ENCODE data around the gene TMEM72. TPM values are rescaled to one million over a fixed set of nuclear protein-coding genes. Genes with fewer than 3 reads are reported as not detected.

The TMEM72 gene
- total RNA-seq, 2 experiments from 2014 or later, result not detected

GRCh38 chr10:44977287-44978212, 66.4 kb downstream of the TMEM72 start:
- Mint-ChIP-seq H3K27me3 (ENCODE audit: low read depth) (no peaks in the 10 kb centered on the region), H3K27ac (no peak overlapping the region), H3K4me3 (peak overlapping the region; percentile 69), H3K36me3 (ENCODE audit: low read depth) (no peaks in the 10 kb centered on the region), H3K9me3 (no peaks in the 10 kb centered on the region), H3K4me1 (ENCODE audit: low read depth) (peaks cover 20% of the 10 kb centered on the region)
- DNase-seq, result no peak
- CTCF ChIA-PET, result interaction anchor here (0.6 to 3.7 kb wide), 4 partner anchors 16 to 111 kb away, joined by 3 to 35 read pairs (median 4); no protein-coding TSS in a partner anchor
- intact Hi-C loops (cut with micrococcal nuclease), result loop anchor here (10.0 kb wide), 1 partner anchor 63 kb away; the partner anchor contains the start of gene TMEM72

DNA sequence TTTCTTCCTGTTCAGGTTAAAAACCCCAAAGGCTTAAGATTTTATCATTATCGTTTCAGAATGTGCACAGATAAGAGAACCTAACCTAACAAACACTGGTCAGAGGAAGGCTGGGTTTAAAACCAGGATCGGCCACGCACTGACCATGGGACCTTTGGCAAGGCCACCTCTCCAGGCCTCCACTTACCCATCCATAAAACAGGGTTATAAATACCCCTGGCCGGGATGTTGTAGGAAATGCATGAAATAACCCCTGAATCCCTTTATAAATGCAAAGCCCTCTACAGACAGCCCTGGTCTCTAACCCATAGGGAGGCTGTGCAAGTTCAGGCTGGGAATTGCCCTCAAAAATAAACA, 67.1 kb downstream of the TMEM72 start:
- Mint-ChIP-seq H3K4me3 (peak overlapping the region; percentile 69), H3K36me3 (ENCODE audit: low read depth) (no peaks in the 10 kb centered on the region), H3K9me3 (no peaks in the 10 kb centered on the region), H3K27ac (peak overlapping the region; percentile 53), H3K4me1 (ENCODE audit: low read depth) (peaks cover 20% of the 10 kb centered on the region), H3K27me3 (ENCODE audit: low read depth) (no peaks in the 10 kb centered on the region)
- CTCF ChIA-PET, result interaction anchor here (0.6 to 1.2 kb wide), 4 partner anchors 16 to 112 kb away, joined by 3 to 7 read pairs (median 4); no protein-coding TSS in a partner anchor
- intact Hi-C loops (cut with micrococcal nuclease), result loop anchor here (10.0 kb wide), 1 partner anchor 63 kb away; the partner anchor contains the start of gene TMEM72
- DNase-seq, result no peak

- peak; percentile 81 for DNase-seq
- H3K36me3 Mint-ChIP-seq (ENCODE audit: low read depth), result no peaks in the 10 kb centered on the region
- intact Hi-C loops (cut with micrococcal nuclease), result loop anchor here (10.0 kb wide), 1 partner anchor 64 kb away; the partner anchor contains the start of gene TMEM72
- H3K4me3 Mint-ChIP-seq, result peak within 1 kb of the TSS; percentile 69
- H3K27ac Mint-ChIP-seq, result peak within 1 kb of the TSS; percentile 53
- CTCF ChIA-PET, result interaction anchor here (0.6 to 1.3 kb wide), 5 partner anchors 16 to 112 kb away, joined by 3 to 7 read pairs (median 3); no protein-coding TSS in a partner anchor
- H3K27me3 Mint-ChIP-seq (ENCODE audit: low read depth), result no peaks in the 10 kb centered on the region
- H3K9me3 Mint-ChIP-seq, result no peaks in the 10 kb centered on the region
- H3K4me1 Mint-ChIP-seq (ENCODE audit: low read depth), result peaks cover 15% of the 10 kb centered on the region
These were observed 67.6 kb downstream of the TMEM72 start, which contains the start of gene DEPP1 for GRCh38 chr10:44978570-44979280. Gene DEPP1 (minus strand): TSS chr10:44978809. CDS start chr10:44978030, 779 bp downstream.

DNA sequence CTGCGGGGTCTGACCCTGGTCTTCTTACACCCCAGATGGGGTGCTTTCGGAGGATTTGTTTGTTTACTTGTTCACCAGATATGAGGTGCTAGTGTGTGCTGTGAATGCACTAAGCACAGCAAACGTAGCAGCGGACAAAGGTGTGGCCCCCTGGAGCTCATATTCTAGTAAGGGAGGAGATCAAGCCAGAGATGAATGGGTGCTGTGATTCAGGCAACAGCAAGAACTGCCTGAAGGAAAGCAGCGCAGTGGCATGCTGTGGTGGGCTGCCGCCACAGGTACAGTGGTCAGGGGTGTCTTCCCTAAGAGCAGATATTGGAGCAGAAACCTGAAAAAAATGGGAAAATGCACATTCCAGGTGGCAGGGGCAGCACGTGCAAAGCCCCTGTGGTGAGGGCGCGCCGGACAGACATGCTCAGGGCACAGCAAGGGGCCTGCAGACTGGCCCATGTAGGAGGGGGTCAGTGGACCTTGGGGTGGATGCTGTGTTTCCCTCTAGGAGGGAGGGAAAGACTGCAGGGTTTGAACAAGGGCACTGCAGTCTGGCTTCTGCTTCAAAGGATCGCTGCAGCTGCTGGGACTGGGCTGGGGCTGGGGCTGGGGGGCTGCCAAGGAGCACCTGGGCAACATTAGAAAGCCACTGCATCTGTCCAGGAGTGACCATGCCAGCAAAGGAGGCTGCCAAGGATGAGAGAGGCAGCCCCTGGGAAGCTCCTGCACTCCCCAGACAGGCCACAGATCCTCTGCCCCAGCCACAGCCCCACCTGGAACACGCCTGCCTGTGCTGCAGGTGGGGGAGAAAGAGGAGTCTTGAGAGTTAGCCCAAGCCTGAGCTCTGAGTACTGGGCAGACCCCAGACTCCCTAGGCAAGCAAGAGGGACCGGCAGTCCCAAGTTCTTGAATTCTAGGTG, 68.4 kb downstream of the TMEM72 start:
- no peak for DNase-seq
- H3K4me3 Mint-ChIP-seq, result no peak overlapping the region

GRCh38 chr10:44980309-44981171, 69.4 kb downstream of the TMEM72 start:
- Mint-ChIP-seq H3K4me1 (ENCODE audit: low read depth) (peaks cover 11% of the 10 kb centered on the region), H3K4me3 (no peak overlapping the region), H3K36me3 (ENCODE audit: low read depth) (no peaks in the 10 kb centered on the region), H3K9me3 (no peaks in the 10 kb centered on the region), H3K27ac (no peak overlapping the region), H3K27me3 (ENCODE audit: low read depth) (no peaks in the 10 kb centered on the region)
- CTCF ChIA-PET, result interaction anchor here (1.1 to 1.3 kb wide), 3 partner anchors 17 to 40 kb away, joined by 3 to 4 read pairs (median 4); no protein-coding TSS in a partner anchor
- intact Hi-C loops (cut with micrococcal nuclease), result no loop called here
- DNase-seq, result no peak

More for the DNA sequence above, 68.4 kb downstream of the TMEM72 start:
- Mint-ChIP-seq H3K9me3 (no peaks in the 10 kb centered on the region), H3K36me3 (ENCODE audit: low read depth) (no peaks in the 10 kb centered on the region), H3K27ac (no peak overlapping the region), H3K4me1 (ENCODE audit: low read depth) (peaks cover 11% of the 10 kb centered on the region), H3K27me3 (ENCODE audit: low read depth) (no peaks in the 10 kb centered on the region)
- CTCF ChIA-PET, result interaction anchor here (0.7 to 1.3 kb wide), 6 partner anchors 15 to 47 kb away, joined by 3 to 7 read pairs (median 4); no protein-coding TSS in a partner anchor
- intact Hi-C loops (cut with micrococcal nuclease), result loop anchor here (10.0 kb wide), 1 partner anchor 65 kb away; the partner anchor contains the start of gene TMEM72

DNA sequence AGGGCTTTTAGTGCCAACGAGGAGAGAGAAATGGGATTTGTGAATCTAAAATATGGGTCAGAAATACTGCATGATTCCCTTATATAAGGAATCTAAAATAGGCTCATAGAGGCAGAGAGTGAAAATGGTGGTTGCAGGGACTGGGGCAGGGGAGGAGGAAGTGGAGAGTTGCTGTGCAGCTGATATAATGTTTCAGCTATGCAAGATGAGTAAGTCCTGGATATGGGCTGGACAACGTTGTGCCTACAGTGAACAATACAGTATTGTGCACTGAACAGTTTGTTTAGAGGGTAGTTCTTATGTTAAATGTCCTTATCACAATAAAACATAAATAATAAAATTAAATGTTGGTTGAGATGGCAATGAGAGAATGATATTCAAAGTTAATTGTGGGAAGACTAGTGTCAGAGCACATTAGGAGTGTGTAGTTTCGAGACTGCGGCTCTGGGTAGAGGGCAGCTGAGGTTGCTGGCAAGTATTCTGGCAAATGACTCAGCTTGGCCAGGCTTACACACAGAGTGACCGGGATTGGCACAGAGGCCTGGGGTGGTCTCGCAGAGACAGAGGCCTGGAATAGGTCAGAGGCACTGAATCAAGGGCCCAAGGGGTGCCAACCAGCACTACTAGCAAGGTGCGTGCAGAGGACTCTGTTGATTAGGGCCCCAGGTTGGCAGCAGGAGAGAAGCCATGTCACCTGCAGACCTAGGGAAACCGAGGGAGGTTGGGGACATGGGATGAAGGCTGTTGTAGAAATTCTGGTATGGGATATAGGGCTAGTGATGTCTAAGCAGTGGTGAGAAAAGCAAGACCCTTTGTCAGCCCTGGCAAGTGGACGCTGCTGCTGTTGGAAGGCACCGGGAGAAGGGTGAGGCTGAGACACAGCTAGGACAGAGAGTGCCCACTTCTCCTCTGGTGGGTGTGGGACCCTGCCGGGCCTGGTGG, 70.3 kb downstream of the TMEM72 start:
- Mint-ChIP-seq H3K4me1 (ENCODE audit: low read depth) (peaks cover 7% of the 10 kb centered on the region), H3K9me3 (no peaks in the 10 kb centered on the region), H3K4me3 (no peak overlapping the region), H3K27me3 (ENCODE audit: low read depth) (no peaks in the 10 kb centered on the region), H3K27ac (no peak overlapping the region), H3K36me3 (ENCODE audit: low read depth) (no peaks in the 10 kb centered on the region)
- CTCF ChIA-PET, result interaction anchor here (1.1 kb wide), 1 partner anchor 18 kb away, joined by 4 read pairs; no protein-coding TSS in a partner anchor
- no peak for DNase-seq
- intact Hi-C loops (cut with micrococcal nuclease), result no loop called here

DNA sequence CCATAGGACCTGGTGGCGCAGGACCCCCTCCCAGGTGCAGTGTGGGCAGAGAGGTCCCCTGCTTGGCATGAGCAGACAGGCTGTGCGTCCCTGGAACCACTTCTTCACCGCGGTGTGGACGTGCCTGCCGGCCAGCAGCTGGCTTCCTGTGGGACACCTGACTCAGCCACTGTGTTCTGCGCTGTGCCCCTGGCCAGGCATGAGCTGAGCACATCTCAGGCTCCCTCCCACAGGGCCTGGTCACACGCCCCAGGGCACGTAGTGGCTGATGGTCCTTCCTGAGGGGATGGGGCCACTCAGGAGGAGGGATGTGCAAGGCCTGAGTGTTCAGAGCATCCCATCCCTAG, 71.0 kb downstream of the TMEM72 start:
- CTCF ChIA-PET, result interaction anchor here (1.2 kb wide), 1 partner anchor 49 kb away, joined by 4 read pairs; no protein-coding TSS in a partner anchor
- Mint-ChIP-seq H3K9me3 (no peaks in the 10 kb centered on the region), H3K4me3 (no peak overlapping the region), H3K27me3 (ENCODE audit: low read depth) (no peaks in the 10 kb centered on the region), H3K36me3 (ENCODE audit: low read depth) (no peaks in the 10 kb centered on the region), H3K27ac (no peak overlapping the region), H3K4me1 (ENCODE audit: low read depth) (peaks cover 7% of the 10 kb centered on the region)
- DNase-seq, result no peak
- intact Hi-C loops (cut with micrococcal nuclease), result no loop called here

GRCh38 chr10:44982496-44982895, 71.4 kb downstream of the TMEM72 start:
- Mint-ChIP-seq H3K9me3 (no peaks in the 10 kb centered on the region), H3K36me3 (ENCODE audit: low read depth) (no peaks in the 10 kb centered on the region), H3K4me3 (no peak overlapping the region), H3K4me1 (ENCODE audit: low read depth) (peaks cover 7% of the 10 kb centered on the region), H3K27me3 (ENCODE audit: low read depth) (no peaks in the 10 kb centered on the region), H3K27ac (no peak overlapping the region)
- DNase-seq, result no peak
- intact Hi-C loops (cut with micrococcal nuclease), result no loop called here
- CTCF ChIA-PET, result interaction anchor here (1.2 kb wide), 1 partner anchor 49 kb away, joined by 4 read pairs; no protein-coding TSS in a partner anchor

DNA sequence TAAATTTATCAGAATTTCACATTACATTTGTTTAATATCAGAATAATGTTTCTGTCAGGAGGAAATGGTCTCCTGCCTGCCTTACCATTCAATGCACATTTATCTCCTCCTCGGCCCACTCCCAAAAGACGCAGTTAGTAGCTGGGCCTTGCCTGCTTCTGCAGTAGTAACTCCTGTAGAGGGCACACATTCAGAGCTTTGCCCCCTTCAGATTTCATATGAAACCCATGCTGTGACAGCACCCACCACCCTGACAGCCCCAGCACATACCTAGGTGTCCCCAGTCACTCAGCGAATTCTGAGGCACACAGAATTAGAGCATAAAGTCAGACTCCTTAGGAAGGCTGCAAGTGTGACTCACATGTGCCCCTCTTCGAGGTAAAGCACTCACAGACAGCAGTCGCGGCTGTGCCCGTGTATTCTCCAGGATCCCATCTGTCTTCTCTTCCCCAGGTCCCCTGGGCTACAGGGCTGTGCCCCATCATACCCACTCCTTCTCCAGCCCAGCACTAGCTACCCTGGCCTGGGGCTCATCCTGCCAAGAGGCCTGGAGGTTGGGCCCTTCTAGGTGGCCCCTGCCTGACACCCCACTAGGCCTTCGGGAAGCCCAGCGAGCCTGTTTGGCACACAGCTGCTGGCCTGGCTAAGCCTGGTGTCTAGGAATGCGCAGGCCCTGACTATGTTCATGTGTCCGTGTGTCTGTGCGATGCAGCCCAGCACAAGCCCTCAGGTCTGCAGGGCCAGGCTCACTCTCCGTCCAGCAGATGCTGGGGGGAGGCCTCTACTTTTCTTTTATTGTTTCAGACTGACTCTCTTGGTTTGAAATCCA, 72.1 kb downstream of the TMEM72 start:
- no peaks in the 10 kb centered on the region for H3K36me3 Mint-ChIP-seq (ENCODE audit: low read depth)
- no peak overlapping the region for H3K4me3 Mint-ChIP-seq
- CTCF ChIA-PET, result interaction anchor here (1.0 to 1.2 kb wide), 2 partner anchors 50 kb away, joined by 3 to 4 read pairs; no protein-coding TSS in a partner anchor
- peaks cover 7% of the 10 kb centered on the region for H3K4me1 Mint-ChIP-seq (ENCODE audit: low read depth)
- no peak overlapping the region for H3K27ac Mint-ChIP-seq
- H3K27me3 Mint-ChIP-seq (ENCODE audit: low read depth), result no peaks in the 10 kb centered on the region
- no peaks in the 10 kb centered on the region for H3K9me3 Mint-ChIP-seq
- DNase-seq, result no peak
- intact Hi-C loops (cut with micrococcal nuclease), result no loop called here
